ENCODE results near the gene GABARAPL2.

GABARAPL2 gene

DNA sequence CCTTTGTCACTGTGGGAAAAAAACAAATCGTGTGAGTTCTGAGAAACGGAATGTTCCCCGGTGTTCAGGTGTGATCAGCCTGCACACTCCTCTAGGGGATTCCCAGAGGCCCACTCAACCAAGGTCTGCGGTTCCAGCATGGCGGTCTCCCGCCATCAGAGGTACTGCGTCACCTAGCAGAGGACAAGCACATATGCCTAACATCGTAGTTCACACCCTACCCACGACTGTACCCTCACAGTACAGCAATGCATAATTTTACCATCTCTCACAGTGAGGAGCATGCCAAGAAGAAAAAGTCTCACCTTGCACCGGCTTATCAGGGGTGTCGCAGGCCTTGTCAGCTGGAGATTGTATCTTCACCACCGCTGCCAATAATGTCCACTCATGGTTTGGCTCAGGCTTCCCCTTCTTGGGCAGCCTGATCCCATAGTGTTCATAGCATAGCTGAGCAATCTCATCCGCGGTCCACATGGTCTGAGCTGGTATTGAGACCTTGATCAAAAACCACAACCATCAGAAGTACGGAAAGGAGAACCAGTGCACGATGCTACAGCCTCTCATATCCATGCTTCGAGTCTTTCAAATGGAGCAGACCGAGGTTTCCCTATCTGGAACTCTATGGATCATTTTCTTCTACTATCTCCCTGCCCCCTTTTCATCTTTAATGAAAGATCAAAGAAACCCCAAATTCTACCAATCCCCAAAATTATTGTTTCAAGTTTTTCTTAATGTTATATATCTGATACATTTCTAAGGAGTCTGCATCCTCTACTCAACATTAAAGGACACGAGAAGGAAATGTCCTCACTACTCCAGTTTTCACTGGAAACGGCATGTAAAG, 54.4 kb downstream of the GABARAPL2 start:
- no peak for TF ChIP-seq POLR2A (IDR thresholded peaks at IDR 0.05; ENCODE audit: extremely low read depth, insufficient read length)
- TF ChIP-seq, protein P1, sequence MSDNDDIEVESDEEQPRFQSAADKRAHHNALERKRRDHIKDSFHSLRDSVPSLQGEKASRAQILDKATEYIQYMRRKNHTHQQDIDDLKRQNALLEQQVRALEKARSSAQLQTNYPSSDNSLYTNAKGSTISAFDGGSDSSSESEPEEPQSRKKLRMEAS (IDR thresholded peaks at IDR 0.05; ENCODE audit: low read depth, low read length), result no peak
- no peak for TF ChIP-seq CTCF (IDR thresholded peaks at IDR 0.05; ENCODE audit: low read depth, low read length)
- TF ChIP-seq MYC (IDR thresholded peaks at IDR 0.05; ENCODE audit: low read depth, low read length), result no peak
- no peak overlapping the region for H3K4me3 ChIP-seq (ENCODE audit: low read depth, low read length)
- no peak for DNase-seq (ENCODE audit: low read depth)

- peak; percentile 53 for DNase-seq (ENCODE audit: low read depth)
- peak; percentile 43 for TF ChIP-seq CTCF (IDR thresholded peaks at IDR 0.05; ENCODE audit: low read depth, low read length)
- TF ChIP-seq POLR2A (IDR thresholded peaks at IDR 0.05; ENCODE audit: extremely low read depth, insufficient read length), result no peak
- TF ChIP-seq, protein P1 (IDR thresholded peaks at IDR 0.05; ENCODE audit: low read depth, low read length), result no peak
- peak overlapping the region; percentile 10 for H3K4me3 ChIP-seq (ENCODE audit: low read depth, low read length)
Measured at GRCh38 chr16:75621170-75621477, 54.9 kb downstream of the GABARAPL2 start.

- DNase-seq (ENCODE audit: low read depth), result peak; percentile 98
- 0 out of 2 replicates have a peak, but pooled peaks have one; percentile 24 for TF ChIP-seq MYC (IDR thresholded peaks at IDR 0.05; ENCODE audit: low read depth, low read length)
- no peak for TF ChIP-seq CTCF (IDR thresholded peaks at IDR 0.05; ENCODE audit: low read depth, low read length)
- peak; percentile 68 for TF ChIP-seq POLR2A (IDR thresholded peaks at IDR 0.05; ENCODE audit: extremely low read depth, insufficient read length)
- peak within 1 kb of the TSS; percentile 73 for H3K4me3 ChIP-seq (ENCODE audit: low read depth, low read length)
Measured at GRCh38 chr16:75622761-75623605, 56.8 kb downstream of the GABARAPL2 start, which contains the start of gene ADAT1. TSS of gene ADAT1 (minus strand) at chr16:75623281. CDS start at chr16:75620799, 2,482 bp downstream.

DNA sequence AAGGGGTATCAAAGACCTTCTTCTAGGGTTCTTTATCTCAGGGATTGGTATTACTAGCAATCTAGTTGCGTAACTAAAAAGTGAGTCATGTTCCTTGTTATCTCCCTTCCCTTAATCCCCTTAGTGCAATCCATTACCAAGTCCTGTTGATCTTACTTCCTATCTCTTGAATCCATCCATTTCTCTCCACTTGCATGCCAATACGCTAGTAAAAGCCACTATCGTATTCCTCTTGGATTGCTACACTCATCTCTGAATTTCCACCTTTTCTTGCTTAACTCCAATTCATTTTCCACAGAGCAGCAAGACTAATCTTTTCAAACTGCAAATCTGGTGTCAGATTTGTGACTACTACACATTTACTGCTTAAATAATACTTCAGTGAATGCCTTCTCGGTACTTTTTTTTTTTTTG, 58.7 kb downstream of the GABARAPL2 start:
- no peak overlapping the region for H3K4me3 ChIP-seq (ENCODE audit: low read depth, low read length)
- DNase-seq (ENCODE audit: low read depth), result peak; percentile 78

DNA sequence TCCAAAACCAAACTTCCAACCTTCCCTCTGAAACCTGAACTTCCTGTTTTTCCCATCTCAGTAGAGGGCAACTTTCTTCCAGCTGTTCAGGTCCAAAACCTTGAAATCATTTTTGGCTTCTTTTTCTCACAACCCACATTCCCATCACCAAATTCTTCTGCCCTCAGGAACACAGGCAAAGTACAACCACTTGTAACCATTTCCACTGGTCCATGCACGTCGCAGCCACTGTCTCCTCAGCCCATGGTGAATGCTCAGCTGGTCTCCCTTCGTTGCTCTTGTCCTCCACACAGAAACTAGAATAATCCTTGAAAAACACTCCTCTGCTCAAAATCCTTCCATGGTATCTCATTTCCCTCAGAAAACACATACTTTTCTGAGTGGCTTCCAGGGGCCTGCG, 60.6 kb downstream of the GABARAPL2 start:
- no peak for DNase-seq (ENCODE audit: low read depth)
- no peak overlapping the region for H3K4me3 ChIP-seq (ENCODE audit: low read depth, low read length)
- TF ChIP-seq POLR2A (IDR thresholded peaks at IDR 0.05; ENCODE audit: extremely low read depth, insufficient read length) (no peak), MYC (IDR thresholded peaks at IDR 0.05; ENCODE audit: low read depth, low read length) (no peak), CTCF (IDR thresholded peaks at IDR 0.05; ENCODE audit: low read depth, low read length) (no peak)
- TF ChIP-seq, protein P1 (IDR thresholded peaks at IDR 0.05; ENCODE audit: low read depth, low read length), result no peak

More for the DNA sequence above, 58.7 kb downstream of the GABARAPL2 start:
- TF ChIP-seq MYC (IDR thresholded peaks at IDR 0.05; ENCODE audit: low read depth, low read length), result no peak
- TF ChIP-seq POLR2A (IDR thresholded peaks at IDR 0.05; ENCODE audit: extremely low read depth, insufficient read length), result no peak
- no peak for TF ChIP-seq CTCF (IDR thresholded peaks at IDR 0.05; ENCODE audit: low read depth, low read length)
- TF ChIP-seq, protein P1 (IDR thresholded peaks at IDR 0.05; ENCODE audit: low read depth, low read length), result no peak

Data from NB4 (cell line).